SKM-1 (cell line): Measurements from ENCODE around the gene CPT2.

Experiments
- DNase-seq: peaks from one replicate; lab custom pipeline; 2025; ENCODE audit not compliant: unreplicated experiment; lab: John Stamatoyannopoulos, UW

CPT2 gene

DNA sequence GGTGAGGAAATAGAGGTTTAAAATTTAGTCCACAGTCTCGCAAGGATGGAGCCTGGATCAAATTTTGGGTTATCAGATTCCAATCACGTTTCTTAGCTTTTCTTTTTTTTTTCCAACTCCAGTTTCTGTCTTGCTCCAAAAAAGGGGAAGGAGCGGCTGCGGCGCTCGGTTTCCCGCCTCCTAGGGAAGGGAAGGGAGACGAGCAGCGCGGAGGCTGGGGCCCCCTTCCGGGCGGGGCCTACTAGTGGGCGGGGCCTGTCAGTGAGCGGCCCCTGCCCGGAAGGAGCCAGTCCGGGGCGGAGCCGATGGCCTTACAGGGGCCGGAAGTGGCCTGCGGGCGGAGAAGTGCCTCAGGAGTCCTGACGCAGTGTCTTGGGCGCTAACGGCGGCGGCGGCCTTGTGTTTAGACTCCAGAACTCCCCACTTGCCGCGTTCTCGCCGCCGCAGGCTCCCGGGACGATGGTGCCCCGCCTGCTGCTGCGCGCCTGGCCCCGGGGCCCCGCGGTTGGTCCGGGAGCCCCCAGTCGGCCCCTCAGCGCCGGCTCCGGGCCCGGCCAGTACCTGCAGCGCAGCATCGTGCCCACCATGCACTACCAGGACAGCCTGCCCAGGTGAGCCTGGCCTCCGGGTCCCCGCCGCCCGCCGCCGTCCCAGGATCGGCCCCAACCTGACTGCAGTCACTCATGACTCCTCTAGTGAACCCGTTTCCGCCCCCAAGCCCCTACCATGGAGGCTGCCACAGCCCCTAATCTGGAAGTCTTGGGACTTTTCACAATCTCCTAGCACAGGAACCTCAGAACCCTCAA is at the start of gene CPT2:
Gene CPT2, plus strand, starts transcription at position 340 of the 806 bp plus-strand sequence. Its CDS starts 120 bp downstream, at position 460.
- DNase-seq: peak; percentile 77

DNA sequence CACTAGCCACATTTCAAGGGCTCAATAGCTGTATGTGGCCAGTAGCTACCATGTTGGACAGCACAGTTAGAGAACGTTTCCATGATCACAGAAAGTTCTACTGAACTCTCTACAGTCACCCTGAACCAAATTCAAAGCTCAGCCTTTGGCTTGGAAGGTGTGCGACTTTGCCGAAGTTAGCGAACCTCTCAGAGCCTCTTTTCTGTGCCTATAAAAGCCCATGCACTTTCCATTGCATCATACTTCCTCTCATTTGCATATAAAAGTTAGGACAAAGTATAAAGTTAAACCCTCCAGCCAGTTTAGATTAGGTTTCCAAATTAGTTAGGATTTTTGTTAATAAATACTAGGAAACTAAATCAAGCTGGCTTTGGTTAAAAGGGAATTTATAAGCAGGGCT is 49.5 kb upstream of the CPT2 start:
- no peak for DNase-seq

DNA sequence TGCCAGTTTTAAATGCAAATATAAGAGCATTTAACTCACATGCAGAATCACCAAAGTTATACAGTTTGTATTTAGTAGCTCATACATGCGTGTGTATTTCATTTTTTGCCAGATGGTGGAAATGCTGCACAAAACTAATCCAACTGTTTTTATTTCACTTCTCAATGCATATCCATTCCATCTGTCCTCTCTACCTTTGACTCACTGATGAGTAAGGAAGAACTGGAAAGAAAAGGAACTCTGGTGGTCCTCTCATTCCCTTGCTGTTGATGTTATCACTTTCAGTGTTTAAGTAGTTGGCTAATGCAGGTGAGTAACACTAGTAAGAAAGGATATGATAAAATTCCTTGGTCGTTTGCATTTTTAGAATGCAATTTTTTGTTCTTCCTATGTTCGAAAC is 48.5 kb upstream of the CPT2 start:
- no peak for DNase-seq

DNA sequence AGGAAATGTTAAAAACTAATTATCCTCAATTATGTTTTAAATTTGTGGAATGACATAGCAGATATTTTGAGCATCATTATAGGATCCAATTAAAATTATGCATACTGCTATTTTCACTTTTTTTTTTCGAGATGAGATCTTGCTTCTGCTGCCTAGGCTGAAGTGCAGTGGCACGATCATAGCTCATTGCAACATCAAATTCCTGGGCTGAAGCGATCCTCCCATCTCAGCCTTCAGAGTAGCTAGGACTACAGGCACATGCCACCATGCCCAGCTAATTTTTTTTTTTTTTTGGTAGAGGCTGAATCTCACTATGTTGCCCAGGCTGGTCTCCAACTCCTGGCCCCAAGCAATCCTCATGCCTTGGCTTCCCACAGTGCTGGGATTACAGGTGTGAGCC is 42.9 kb upstream of the CPT2 start:
- DNase-seq: no peak

DNA sequence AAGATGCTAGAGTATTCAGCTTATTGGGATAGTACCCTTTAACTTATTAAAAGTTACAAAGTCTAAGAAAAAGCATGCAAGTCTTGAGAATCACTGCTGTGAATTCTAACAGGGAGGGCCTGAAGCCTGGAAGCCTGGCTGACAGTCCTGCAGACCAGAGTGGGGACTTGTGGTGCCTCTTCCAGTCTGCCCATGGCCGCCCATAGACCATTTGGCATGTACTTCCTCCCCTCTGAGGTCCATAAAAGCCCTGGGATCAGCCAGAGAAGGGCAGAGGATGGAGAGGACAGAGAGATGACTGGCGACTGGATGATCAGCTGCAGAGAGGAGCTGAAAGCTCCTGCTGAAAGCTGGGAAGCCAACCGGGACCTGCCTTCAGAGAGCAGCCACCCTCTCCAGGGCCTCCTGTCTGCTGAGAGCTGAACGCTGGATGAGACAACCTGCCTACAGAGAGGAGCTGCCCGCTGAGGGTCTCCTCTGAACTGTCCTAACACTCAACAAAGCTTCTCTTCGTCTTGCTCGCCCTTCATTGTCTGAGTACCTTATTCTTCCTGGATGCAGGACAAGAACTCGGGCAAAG is 41.7 kb upstream of the CPT2 start:
- no peak for DNase-seq

DNA sequence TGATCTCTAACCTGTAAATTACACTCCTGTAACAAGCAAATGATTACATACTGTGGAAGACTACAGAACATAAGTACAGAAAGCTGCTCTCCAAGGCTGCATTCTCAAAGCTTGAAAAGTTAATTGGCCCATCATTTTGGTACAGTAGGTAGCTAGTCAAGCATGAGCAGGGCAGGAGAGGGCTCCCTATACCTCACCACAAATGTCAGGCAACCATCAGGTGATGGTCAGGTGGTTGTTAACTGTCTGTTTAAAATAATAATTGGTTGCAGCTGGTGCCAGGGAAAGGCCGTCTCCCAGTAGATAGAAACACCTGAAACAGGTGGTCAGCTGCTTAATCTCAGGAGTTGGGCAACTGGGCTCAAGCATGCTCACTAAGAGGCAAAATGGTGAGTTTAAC is 41.1 kb upstream of the CPT2 start:
- no peak for DNase-seq

DNA sequence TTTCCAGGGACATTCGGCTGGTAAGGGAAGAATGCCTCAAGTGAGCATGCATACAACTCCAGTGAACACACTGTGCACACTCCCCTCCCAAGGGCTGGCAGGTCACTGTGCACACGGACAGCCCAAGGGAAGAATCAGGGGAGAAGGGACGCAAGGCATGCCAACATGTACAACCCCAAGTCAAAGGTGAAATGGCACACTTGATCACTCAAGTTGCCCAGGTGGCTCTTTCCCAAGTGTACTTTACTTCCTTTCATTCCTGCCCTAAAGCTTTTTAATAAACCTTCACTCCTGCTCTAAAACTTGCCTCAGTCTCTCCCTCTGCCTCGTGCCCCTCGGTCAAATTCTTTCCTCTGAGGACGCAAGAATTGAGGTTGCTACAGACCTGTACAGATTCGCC is 40.7 kb upstream of the CPT2 start:
- DNase-seq: no peak

DNA sequence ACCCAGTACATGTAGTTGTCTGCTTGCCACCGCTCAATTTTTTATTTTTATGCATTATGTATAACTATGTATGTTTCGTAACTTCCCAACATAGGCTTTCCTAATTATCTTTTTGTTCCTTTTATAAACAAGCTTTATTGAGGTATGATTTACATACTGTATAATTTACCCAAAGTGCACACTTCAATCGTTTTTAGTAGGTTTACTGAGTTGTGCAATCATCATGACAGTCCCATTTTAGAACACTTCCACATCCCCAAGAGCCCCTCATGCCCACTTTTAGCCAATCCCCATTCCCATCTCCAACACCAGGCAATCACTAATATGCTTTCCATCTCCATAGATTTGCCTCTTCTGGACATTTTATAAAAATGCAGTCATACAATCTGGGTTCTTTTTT is 39.8 kb upstream of the CPT2 start:
- no peak for DNase-seq

DNA sequence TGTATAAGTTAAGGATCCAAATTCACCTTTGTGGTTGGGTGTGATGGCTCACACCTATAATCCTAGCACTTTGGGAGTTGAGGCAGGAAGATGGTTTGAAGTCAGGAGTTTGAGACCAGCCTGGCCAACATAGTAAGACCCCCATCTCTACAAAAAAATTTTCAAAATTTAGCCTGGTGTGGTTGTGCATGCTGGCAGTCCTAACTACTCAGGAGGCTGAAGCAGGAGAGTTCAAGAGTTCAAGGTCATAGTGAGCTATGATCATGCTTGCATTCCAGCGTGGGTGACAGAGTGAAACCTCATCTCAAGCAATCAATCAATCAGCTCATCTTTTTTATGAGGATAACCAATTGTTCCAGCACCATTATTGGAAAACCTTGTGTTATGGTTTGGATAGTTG is 37.7 kb upstream of the CPT2 start:
- no peak for DNase-seq

DNA sequence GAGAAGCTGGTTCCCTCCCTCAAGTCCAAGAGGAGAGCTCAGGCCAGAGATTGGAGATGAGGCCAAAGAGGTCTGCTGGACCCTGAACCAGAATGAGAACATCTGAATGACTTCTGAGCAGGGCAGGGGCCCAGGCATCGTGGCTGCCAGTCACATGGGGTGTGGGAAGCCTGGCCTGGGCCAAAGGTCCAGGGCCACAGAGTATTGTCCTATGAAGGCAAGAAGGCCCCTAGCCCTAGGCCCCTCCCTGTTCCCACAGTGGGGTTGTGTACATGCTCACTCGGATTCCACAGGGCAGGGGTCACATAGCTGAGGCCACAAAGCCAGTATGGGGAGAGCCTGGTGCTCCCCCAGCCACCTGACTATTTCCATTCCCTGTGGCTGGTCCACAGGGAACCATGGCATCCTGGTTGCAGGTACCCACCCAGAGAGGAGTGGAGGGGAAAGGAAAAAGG is 35.7 kb upstream of the CPT2 start:
- no peak for DNase-seq

DNA sequence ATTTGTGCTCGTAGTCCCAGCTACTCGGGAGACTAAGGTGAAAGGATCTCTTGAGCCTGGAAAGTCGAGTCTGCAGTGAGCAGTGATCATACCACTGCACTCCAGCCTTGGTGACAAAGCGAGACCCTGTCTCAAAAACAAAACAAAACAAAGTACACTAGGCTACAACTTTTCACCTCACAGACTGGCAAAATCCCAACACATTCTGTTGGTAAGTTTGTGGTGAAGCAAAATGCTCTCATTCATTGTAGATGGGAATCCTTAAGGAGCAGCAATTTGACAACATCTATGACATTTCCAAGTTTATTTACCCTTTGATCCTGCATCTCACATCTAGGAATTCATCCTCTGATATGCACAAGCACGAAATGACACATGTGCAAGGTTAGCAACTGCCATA is 34.0 kb upstream of the CPT2 start:
- DNase-seq: no peak

DNA sequence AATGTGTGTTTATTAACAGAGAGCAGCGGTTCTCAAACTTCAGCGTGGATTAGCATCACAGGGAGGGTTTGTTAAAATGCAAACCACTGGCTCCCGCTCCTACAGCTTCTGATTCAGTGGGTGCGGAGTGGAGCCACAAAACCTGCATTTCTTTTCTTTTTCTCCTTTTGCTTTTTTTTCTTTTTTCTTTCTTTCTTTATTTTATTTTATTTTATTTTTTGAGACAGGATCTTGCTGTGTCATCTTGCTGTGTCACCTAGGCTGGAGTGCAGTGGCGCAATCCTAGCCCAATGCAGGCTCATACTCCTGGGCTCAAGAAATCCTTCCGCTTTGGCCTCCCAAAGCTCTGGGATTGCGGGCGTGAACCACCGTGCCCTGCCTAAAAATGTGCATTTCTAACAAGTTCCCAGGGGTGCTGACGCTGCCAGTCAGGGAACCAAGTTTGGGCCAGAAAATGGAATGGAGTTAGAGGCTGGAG is 33.3 kb upstream of the CPT2 start:
- DNase-seq: no peak

DNA sequence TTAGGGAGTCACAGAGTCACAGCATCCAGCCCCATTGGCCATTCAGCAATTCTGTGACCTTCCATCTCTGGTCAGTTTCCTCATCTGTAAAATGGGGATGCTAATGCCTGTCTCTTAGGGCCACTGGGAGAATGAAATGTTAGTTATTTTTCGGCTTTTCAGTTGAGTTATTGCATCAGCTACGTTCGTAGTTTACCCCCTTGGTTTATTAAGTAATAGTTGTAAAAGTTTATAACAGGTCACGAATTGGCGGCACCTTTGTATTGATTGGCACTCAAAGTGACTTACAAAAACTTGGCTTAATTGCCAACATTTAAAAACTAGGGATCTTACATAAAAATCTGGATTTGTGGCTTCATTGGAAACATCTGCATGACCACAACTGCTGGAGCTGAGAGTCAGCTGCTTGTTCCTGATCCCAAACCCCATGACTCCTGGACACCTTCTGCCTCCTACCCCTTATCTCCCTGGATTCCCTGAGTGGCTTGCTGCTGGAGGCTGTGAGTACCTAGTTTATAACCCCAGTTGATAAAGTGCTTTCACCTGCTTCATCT is 31.1 kb upstream of the CPT2 start:
- DNase-seq: no peak

DNA sequence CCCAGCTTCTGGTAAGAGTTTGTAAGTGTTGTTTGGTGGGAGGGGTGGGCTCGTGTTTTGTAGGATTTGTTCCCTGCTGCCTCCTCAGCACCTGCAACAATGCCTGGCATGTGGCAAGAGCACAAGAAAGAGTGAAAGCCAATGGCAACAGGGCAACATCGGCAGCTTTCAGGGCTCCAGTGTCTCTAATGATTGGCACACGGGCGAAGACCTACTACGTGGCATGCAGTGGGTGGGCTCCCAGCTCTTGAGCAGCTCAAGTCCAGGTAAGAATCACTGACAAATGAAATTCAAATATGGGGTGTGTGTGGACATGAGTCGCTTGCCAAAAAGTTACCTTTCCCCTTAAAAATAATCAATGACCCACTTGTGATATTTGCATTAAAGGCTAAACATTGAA is 30.3 kb upstream of the CPT2 start:
- DNase-seq: no peak

DNA sequence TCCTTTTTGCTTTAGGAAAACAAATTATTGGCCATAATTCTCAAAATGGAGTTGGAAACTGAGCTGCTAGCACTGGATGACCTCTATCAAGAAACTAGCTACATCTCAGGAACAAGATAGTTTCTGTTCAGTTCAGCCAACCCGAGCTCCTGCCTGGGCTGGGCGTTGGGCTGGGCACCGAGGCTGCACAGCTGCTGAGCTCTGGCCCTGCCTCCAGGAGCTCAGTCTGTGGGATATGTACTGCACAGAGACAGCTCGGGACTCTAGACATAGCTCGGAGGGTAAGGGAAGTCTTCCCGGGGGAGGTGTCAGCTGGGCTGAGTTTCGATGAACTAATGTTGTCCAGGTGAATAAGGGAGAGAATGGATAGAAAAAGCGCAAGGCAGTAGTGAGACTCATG is 29.7 kb upstream of the CPT2 start:
- DNase-seq: no peak

DNA sequence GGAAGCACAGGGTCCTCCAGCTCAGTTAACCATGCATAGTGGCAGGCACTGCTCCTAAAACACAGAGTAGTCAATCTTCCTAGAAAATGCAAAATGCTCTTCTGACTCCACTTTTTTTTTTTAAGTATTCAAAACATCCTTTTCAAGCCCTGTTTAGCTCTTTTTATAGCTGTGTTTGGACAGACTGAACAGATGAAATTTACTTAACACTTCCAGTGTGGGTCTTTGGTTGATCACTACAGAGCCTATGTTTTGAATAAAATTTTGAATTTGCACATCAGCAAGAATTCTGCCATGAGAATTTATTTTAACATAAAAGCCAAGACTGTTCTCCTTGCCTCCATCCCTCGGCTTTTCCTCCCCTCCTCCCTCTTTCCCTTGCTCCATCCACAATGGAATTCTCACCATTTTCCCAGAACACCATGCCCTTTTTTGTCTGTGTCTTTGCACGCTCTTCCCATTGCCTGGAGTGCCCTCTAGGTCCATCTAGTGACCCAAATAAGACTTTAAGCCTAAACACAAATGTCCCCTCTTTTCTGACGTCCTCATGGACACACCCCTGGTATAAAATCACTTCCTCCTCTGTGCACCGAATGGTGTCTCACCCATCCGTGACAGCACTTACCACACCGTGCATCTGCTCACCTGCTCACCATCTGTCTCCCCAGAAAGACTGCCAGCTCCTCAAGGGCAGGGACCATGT is 24.0 kb upstream of the CPT2 start:
- DNase-seq: no peak

DNA sequence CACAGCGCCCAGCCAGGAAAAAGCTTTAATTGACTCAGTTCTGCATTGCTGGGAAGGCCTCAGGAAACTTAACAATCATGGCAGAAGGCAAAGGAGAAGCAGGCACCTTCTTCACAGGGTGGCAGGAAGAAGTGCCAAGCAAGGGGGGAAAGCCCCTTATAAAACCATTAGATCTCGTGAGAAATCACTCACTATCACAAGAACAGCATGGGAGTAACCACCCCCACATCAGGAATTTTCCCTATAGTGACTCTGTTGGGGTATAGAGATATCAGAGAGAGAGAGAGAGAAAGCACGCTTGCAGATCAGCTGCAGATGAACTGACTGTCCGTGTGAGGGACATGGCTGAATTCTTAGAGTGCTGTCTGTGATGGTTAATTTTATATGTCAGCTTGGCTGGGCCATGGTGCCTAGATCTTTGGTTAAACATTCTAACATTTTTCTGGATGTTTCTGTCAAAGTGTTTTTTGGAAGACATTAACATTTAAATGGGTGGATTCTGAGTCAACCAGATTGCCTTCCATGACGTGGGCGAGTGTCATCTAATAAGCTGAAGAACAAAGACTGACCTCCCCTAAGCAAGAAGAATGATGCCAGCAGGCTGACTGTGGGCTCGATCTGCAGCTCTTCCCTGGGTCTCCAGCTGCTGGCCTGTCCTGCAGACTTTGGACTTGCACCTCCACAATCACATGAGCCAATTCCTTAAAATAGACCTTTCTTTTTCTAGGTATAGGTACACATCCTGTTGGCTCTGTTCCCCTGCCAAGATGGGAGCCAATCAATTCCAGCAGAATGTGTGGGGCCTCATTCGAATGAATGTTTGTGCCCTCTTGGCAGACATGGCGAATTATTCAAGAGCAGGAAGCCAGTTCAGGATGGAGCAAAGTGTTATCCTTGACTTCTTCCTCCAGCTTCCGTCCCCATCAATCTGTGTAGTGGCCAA is 21.4 kb upstream of the CPT2 start:
- no peak for DNase-seq

DNA sequence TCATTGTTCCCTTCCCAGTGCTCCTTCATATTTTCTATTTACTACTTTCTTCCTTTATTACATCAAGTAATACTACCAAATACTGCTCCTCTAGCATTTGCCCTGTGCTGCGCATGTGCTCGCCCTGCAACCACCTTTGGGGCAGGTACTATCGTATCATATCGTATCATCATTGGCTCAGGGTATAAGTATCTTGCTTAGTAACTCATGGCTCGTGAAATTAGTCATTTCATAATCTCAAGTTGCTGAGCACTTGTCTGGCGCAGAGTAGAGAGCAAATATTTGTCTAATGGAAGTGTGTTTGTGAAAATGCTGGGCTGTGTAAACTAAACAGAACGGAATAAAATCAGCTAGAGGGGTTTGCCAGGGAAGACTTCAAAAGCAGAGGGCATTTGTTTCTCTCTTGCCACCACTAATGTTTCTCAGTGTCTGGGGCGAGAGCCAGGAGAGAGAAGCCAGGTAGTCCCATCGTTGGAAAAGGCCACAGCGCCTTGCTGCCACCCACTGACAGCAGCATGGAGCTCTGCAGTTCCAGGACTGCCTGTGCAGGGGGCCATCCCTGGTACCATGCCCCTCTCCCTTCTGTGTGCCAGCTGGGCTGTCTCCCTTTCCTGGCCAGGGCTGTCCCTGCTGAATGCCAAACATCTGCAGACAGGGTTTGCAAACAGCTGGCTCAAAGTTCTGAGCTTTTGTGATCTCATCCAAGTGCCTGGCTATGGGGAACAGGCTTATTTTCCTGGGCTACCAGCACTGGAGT is 20.0 kb upstream of the CPT2 start:
- no peak for DNase-seq

DNA sequence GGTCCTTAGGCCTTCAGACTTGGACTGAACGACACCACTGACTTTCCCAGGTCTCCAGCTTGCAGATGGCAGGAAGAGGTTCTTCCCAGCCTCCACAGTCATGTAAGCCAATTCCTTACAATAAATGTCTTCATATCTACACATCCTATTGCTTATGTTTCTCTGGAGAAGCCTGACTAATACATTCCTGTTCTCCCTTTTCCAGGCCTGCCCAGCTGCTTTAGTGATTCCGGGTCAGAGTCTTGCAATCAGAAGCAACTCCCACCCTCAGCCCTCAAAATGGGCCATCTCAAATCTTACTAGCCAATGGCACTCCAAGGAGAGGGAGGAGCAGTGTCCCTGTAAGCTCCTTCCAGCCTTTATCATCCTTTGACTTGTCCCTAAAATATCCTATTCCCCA is 16.4 kb upstream of the CPT2 start:
- DNase-seq: no peak

DNA sequence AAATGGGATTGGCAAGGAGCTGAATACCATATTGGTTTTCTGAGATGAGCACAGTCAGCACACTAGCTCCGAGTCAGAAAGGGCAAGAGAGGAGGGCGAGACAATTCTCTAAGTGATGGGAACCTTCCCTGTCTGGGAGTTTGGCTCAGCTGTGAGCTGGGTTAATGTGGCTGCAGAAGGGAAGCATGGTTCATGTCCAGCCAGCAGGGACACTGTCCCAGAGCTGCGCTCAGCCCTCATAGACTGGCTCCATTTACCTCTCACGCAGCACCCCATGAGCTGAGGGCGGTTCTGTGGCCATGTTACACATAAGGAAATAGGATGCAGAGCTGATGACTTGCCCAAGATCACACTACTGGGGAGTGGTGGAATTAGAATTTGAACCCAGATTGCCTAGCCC is 15.7 kb upstream of the CPT2 start:
- DNase-seq: no peak
